ENCODE data around the gene CBLB.

GRCh38 chr3:105620236-105620635 lies 248.6 kb downstream of the CBLB start:
- TF ChIP-seq CTCF (IDR thresholded peaks at IDR 0.05) (no peak), POLR2A (IDR thresholded peaks at IDR 0.05) (no peak), EP300 (IDR thresholded peaks at IDR 0.05) (no peak)

Measured in ovary (tissue), 3 donors.